Right ventricle myocardium inferior (tissue), 1 donor: ENCODE measurements around the gene BSN. TPM values are rescaled to one million over a fixed set of nuclear protein-coding genes. Genes with fewer than 3 reads are reported as not detected.

Source experiments
- ATAC-seq: fragments of 200-7000 bp; cut with Tn5 transposase; one replicate; pipeline ENCODE4 v1.9.1; 2020; ENCODE audit warnings: mild to moderate bottlenecking, moderate library complexity
- DNase-seq: peaks from one replicate; pipeline ENCODE4 v3.0.0; 2021; ENCODE audit errors: missing footprints
- intact Hi-C: fragments of 100-400 bp; cut with DNase I; formaldehyde crosslinking; loops from one replicate; pipeline ENCODE4 v1.11.0; 2022
- total RNA-seq: library from RNA; stranded (reverse); fragmentation: NEBNext Ultra II Directional; extraction: Animal tissue kit (Norgen Biotek cat#: 25700); gene quantifications from one replicate; pipeline ENCODE4 v1.2.1, GENCODE V29; 2021
- donor health status: DM: no; HTN: yes; CAD: no; lungs with severe emphysema.

Gene BSN
- total RNA-seq, 1 donor from 2014 or later: 0.27 TPM

DNA sequence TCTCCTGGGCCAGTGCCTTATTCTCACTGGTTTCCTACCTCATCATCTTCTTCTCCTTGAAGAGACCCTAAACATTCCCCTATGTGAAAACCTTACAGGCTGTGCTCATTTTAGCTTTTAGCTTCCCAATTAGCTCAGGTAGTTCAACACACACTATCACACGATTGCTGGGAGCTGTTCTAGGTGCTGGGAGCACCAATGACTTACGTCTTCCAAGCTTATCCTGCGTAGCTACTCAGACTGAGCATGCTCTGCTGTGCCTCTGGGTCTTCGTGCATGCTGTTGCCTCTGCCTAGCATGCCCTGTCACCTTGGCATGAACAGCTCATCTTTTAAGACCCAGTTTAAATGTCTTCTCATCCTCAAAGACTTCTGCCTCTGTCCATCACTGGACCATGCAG lies 64.1 kb downstream of the BSN start:
- intact Hi-C loops: no loop called here
- ATAC-seq: no peak
- no peak for DNase-seq

- DNase-seq (no peak), ATAC-seq (no peak)
- intact Hi-C loops: no loop called here
Observed at GRCh38 chr3:49619649-49620048, 65.4 kb downstream of the BSN start.

GRCh38 chr3:49620728-49621127 lies 66.5 kb downstream of the BSN start:
- intact Hi-C loops: no loop called here
- no peak for ATAC-seq
- DNase-seq: no peak

GRCh38 chr3:49623071-49623470 lies 68.8 kb downstream of the BSN start:
- DNase-seq (no peak), ATAC-seq (no peak)
- intact Hi-C loops: no loop called here

GRCh38 chr3:49625071-49625470 lies 70.8 kb downstream of the BSN start:
- ATAC-seq: peak; percentile 20
- DNase-seq: no peak
- intact Hi-C loops: no loop called here

DNA sequence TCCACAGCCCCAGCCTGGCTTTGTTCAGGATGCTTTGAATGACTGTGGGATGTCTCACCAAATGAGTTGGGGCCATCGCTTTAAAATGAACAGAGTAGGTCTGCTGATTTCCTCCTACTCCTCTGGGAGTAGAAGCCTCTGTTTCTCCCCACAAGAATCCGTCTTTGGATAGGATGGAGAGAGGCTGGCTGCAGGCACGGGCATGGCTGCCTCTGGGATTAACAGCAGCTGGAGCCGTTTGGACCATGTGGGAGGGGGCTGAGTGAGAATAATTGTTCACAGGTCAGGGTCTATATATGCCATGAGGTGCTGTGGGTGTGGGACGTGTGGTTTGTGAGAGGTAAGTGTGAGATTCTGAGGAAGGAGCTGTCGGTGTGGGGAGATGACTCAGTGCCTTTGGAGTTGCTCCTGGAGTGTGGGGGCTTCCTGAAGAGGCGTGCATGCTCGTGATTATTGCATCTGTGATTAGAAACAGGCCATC lies 71.9 kb downstream of the BSN start:
- DNase-seq: no peak
- no peak for ATAC-seq
- intact Hi-C loops: no loop called here

- DNase-seq: no peak
- no peak for ATAC-seq
- intact Hi-C loops: no loop called here
Observed at GRCh38 chr3:49626796-49627195, 72.5 kb downstream of the BSN start.

- ATAC-seq (no peak), DNase-seq (no peak)
- intact Hi-C loops: no loop called here
Observed at GRCh38 chr3:49627634-49628033, 73.4 kb downstream of the BSN start.

DNA sequence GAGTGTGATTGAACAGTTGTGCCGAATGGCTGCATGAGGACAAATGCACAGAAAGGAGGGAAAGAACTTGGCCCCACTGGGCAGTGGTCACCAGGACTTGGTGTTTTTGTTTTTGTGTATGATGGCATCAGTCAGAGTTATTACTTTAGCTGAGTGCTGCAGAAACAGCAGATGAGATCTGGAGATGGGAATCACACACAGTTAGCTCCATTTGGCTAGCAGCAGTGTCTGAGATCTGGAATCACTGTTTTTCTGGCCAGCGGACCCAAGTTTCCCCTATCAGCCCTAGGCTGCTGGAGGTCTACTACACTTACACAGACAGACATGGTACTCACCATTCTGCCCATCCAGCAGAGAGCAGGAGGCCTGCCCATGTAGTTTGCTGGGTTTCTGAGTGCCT lies 74.0 kb downstream of the BSN start:
- DNase-seq: no peak
- ATAC-seq: no peak
- intact Hi-C loops: no loop called here

- ATAC-seq: no peak
- intact Hi-C loops: no loop called here
- DNase-seq: no peak
Observed at GRCh38 chr3:49629451-49629850, 75.2 kb downstream of the BSN start.

GRCh38 chr3:49629866-49630265 lies 75.6 kb downstream of the BSN start:
- intact Hi-C loops: no loop called here
- DNase-seq (no peak), ATAC-seq (no peak)

DNA sequence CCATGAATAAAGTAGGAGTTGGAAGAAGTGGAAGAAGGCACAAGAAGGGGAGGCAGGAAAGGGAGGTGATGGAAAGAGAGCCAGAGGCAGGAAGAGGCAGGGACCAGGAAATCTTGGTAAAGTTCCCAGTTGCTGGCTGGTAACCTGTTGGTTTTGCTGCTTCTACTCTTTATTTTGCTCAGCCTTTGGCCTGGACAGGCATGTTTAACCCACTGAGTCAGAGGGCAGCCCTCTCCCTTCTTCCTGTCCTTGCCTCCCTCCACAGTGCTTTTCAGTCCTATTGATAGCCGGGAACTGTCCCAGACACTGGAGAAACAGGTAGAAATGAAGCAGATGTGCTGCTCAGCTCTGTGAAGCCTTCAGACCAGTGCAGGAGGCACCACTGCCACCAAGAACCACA lies 76.5 kb downstream of the BSN start:
- intact Hi-C loops: no loop called here
- ATAC-seq (no peak), DNase-seq (no peak)

GRCh38 chr3:49634736-49635135 lies 80.5 kb downstream of the BSN start:
- intact Hi-C loops: no loop called here
- ATAC-seq: no peak

DNA sequence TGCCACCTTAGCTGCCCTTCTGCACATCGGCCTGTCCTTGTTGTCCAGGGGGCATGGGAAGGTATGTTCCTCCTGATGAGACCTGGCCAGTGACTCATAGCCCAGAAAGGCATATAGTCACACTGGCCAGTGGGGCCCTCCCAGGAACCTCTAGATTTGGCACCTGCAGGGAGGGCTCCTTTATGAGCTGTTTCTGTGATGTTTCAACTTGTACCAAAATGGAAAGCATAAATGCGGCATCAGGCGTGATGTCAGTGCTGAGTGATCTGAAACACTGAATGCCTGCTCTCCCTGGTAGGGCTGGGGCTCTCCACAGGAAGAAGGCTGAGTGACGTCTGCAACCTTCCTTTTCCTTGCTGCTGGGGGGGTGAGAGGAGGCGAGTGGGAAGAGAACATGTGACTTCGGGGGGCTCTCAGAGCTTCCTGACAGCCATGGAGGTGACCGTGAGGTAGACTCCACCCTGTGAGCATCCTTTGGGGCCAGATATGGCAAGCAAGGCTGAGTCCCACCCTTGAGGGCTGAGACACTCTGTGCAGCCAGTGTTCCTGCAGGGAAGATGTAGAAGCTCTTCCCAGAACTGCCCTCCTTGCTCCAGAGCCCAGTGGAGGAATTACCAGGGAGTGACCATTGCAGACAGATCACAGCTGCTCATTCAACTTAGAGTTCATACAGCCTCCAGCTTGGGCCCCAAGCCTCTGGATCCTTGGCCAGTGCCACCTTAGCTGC lies 82.8 kb downstream of the BSN start:
- no peak for ATAC-seq
- DNase-seq: peak; percentile 23
- intact Hi-C loops: no loop called here

More at GRCh38 chr3:49634736-49635135, 80.5 kb downstream of the BSN start:
- DNase-seq: no peak

DNA sequence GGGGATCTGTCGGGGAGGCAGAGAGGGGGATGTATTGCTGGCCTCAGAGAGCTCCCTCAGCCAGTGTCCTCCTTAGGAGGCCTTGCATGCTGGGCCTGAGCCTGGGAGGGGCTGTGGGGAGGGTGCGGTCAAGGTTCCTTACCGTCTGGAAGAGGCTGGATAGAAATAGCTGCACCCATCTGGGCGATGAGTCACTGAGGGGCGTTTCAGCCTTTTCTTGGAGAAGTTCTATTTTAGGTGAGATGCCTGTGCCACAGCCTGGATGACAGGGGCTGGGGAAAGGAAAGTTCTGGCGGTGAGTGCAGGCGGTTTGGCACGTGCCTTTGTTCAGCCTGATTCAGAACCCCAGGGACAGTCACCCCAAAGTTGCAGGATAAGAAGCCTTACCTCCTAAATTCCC lies 84.2 kb downstream of the BSN start:
- no peak for ATAC-seq
- no peak for DNase-seq
- intact Hi-C loops: no loop called here

GRCh38 chr3:49639551-49639950 lies 85.3 kb downstream of the BSN start:
- intact Hi-C loops: no loop called here
- no peak for DNase-seq

GRCh38 chr3:49641292-49641691 lies 87.0 kb downstream of the BSN start:
- ATAC-seq (no peak), DNase-seq (no peak)
- intact Hi-C loops: no loop called here

More at GRCh38 chr3:49639551-49639950, 85.3 kb downstream of the BSN start:
- no peak for ATAC-seq

GRCh38 chr3:49641921-49642707 lies 87.8 kb downstream of the BSN start:
- ATAC-seq (no peak), DNase-seq (peak; percentile 68)
- intact Hi-C loops: no loop called here

DNA sequence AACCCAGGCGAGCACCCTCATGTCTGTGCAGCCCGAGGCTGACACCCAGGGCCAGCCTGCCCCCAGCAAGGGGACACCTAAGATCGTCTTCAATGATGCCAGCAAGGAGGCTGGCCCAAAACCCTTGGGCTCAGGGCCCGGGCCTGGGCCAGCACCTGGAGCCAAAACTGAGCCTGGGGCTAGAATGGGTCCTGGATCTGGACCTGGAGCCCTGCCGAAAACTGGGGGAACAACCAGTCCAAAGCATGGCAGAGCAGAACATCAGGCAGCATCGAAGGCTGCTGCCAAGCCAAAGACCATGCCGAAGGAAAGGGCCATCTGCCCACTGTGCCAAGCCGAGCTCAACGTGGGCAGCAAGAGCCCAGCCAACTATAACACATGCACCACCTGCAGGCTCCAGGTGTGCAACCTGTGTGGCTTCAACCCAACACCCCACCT lies 88.5 kb downstream of the BSN start:
- ATAC-seq (no peak), DNase-seq (no peak)
- intact Hi-C loops: no loop called here

DNA sequence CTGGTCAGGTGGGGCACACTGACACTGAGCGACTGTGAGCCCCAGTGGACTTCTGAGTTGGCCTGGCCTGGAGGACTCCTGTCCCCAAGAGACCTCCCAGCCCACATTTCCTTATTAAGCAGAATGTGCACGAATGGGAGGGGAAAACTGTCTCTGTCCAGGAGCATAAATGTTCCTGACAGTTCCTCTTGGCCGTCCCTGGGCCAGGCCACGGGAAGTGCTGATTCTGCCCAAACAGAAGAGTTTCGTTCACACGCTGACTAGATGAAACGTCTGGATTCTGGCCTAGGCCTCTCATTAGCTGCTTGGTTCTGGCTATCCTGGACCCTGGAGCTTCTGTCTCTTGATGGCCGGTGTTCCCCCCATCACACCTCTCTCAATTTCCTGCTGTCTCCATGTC lies 90.4 kb downstream of the BSN start:
- no peak for ATAC-seq
- DNase-seq: peak; percentile 50
- intact Hi-C loops: loop anchor here (5.0 kb wide), 1 partner anchor 92 kb away; the partner anchor contains the start of gene BSN
